K562 (cell line): ENCODE results near the gene FAM32A. TPM values are rescaled to one million over a fixed set of nuclear protein-coding genes. Genes with fewer than 3 reads are reported as not detected.

ENCODE experiments used
- BRD9 ChIP-seq: fragments of 450-650 bp; IDR thresholded peaks from 2 replicates; pipeline ENCODE4 v1.6.1; 2018; ENCODE audit warnings: low read depth; ENCODE audit not compliant: partially characterized antibody
- CBX5 ChIP-seq: IDR thresholded peaks from 2 replicates; pipeline ENCODE4 v1.6.1; 2014; ENCODE audit warnings: low read depth, borderline replicate concordance
- COPS2 ChIP-seq: fragments of 450-650 bp; conservative IDR thresholded peaks from 2 replicates; pipeline ENCODE4 v1.6.1; 2016; ENCODE audit warnings: mild to moderate bottlenecking, moderate library complexity
- ELF1 ChIP-seq: fragments of 200-800 bp; sonication (Bioruptor generic); IDR thresholded peaks from 2 replicates; pipeline ENCODE4 v1.6.1; 2016; ENCODE audit warnings: missing genetic modification characterization, missing compliant biosample characterization
- GATAD2A ChIP-seq: fragments of 450-650 bp; IDR thresholded peaks from 2 replicates; pipeline ENCODE4 v1.6.1; 2017
- HDGF ChIP-seq: fragments of 450-650 bp; IDR thresholded peaks from 2 replicates; pipeline ENCODE4 v1.6.1; 2016
- HIVEP1 ChIP-seq: fragments of 250-450 bp; sonication (Bioruptor Pico); IDR thresholded peaks from 2 replicates; pipeline ENCODE4 v1.4.0; 2020; ENCODE audit warnings: mild to moderate bottlenecking
- JUND ChIP-seq, 2 experiments: IDR thresholded peaks; 2 replicates in 1 of 2; 3 replicates in 1 of 2; pipeline ENCODE4 v1.6.1; 2011; ENCODE audit warnings: borderline replicate concordance in 2 of 2, low read depth in 2 of 2, low read length in 2 of 2, improper control_type of control experiment in 1 of 2, missing biosample characterization in 1 of 2, missing genetic modification characterization in 1 of 2, missing genetic modification reagents in 1 of 2
- KLF10 ChIP-seq: fragments of 250-450 bp; sonication (Bioruptor Pico); IDR thresholded peaks from 2 replicates; pipeline ENCODE4 v1.6.1; 2021; ENCODE audit warnings: matching md5 sums
- MYC ChIP-seq, 2 experiments: fragments of 250-450 bp in 1 of 2; sonication (Bioruptor Pico) in 1 of 2; IDR thresholded peaks; 2 replicates each; pipeline versions ENCODE4 v1.5.1 to v1.6.1; 2012 to 2021; ENCODE audit warnings: low read depth in 2 of 2, borderline replicate concordance in 1 of 2, improper control_type of control experiment in 1 of 2, low read length in 1 of 2, mild to moderate bottlenecking in 1 of 2, moderate library complexity in 1 of 2
- NBN ChIP-seq: fragments of 450-650 bp; IDR thresholded peaks from 2 replicates; pipeline ENCODE4 v1.6.1; 2016; ENCODE audit warnings: low read depth, mild to moderate bottlenecking
- PYGO2 ChIP-seq: fragments of 450-650 bp; IDR thresholded peaks from 2 replicates; pipeline ENCODE4 v1.6.1; 2016; ENCODE audit warnings: mild to moderate bottlenecking, missing genetic modification characterization, moderate library complexity, missing compliant biosample characterization
- TCF3 ChIP-seq: sonication (generic); formaldehyde crosslinking; IDR thresholded peaks from 2 replicates; pipeline ENCODE4 v1.4.0; 2020; ENCODE audit warnings: mild to moderate bottlenecking, missing genetic modification reagents
- ZNF175 ChIP-seq: fragments of 200-800 bp; sonication (Bioruptor generic); IDR thresholded peaks from 2 replicates; pipeline ENCODE4 v1.6.1; 2016; ENCODE audit warnings: low read depth, mild to moderate bottlenecking, missing genetic modification characterization, missing compliant biosample characterization
- ZZZ3 ChIP-seq: fragments of 450-650 bp; IDR thresholded peaks from 2 replicates; pipeline ENCODE4 v1.6.1; 2016; ENCODE audit warnings: antibody characterized with exemption, mild to moderate bottlenecking, moderate library complexity
- polyA plus RNA-seq, 8 experiments: library from polyadenylated mRNA; depleted of rRNA in 4 of 8; stranded (reverse) in 5 of 8; unstranded in 3 of 8; fragments of >200 nt; fragmentation: Nextera tagmentation in 2 of 8; fragmentation: Illumina TruSeq in 1 of 8; extraction: Ambion mirVana in 2 of 8; extraction: Trizol in 1 of 8; gene quantifications; 2 replicates each; pipeline versions ENCODE4 v1.2.1 to v1.2.3, GENCODE V29; 2011 to 2014; ENCODE audit warnings: inconsistent platforms in 1 of 8, missing spikeins in 1 of 8
- total RNA-seq, 7 experiments: library from RNA; depleted of rRNA in 6 of 7; stranded (reverse); fragments of >200 nt in 6 of 7; fragmentation: Illumina TruSeq in 2 of 7; extraction: Trizol in 2 of 7; gene quantifications; 2 replicates each; pipeline versions ENCODE4 v1.2.1 to v1.2.3, GENCODE V29; 2011 to 2021; ENCODE audit warnings: low replicate concordance in 1 of 7
- TF ChIP-seq, protein P1 (sequence below): fragments of 450-650 bp; IDR thresholded peaks from 2 replicates; pipeline ENCODE4 v1.6.1; 2014; ENCODE audit warnings: low read depth, mild to moderate bottlenecking, moderate library complexity, borderline replicate concordance
- TF ChIP-seq, protein P2 (sequence below): sonication (generic); formaldehyde crosslinking; IDR thresholded peaks from 2 replicates; pipeline ENCODE4 v1.8.1; 2023; ENCODE audit warnings: missing genetic modification reagents, mild to moderate bottlenecking, borderline replicate concordance
- TF ChIP-seq, protein P3 (sequence below): fragments of 450-650 bp; conservative IDR thresholded peaks from 2 replicates; pipeline ENCODE4 v1.6.1; 2016; ENCODE audit warnings: missing genetic modification characterization, low read depth, mild to moderate bottlenecking, control low read depth, missing compliant biosample characterization
- TF ChIP-seq, protein P4 (sequence below): fragments of 450-650 bp; IDR thresholded peaks from 2 replicates; pipeline ENCODE4 v1.6.1; 2016; ENCODE audit warnings: low read depth, mild to moderate bottlenecking, moderate library complexity

FAM32A gene
- total and polyA plus RNA-seq, 9 of the 15 experiments (the other 6 are each of a cell fraction or from before 2014, with no cell fraction given): 30.7 to 96.7 (median 73.7) TPM

DNA sequence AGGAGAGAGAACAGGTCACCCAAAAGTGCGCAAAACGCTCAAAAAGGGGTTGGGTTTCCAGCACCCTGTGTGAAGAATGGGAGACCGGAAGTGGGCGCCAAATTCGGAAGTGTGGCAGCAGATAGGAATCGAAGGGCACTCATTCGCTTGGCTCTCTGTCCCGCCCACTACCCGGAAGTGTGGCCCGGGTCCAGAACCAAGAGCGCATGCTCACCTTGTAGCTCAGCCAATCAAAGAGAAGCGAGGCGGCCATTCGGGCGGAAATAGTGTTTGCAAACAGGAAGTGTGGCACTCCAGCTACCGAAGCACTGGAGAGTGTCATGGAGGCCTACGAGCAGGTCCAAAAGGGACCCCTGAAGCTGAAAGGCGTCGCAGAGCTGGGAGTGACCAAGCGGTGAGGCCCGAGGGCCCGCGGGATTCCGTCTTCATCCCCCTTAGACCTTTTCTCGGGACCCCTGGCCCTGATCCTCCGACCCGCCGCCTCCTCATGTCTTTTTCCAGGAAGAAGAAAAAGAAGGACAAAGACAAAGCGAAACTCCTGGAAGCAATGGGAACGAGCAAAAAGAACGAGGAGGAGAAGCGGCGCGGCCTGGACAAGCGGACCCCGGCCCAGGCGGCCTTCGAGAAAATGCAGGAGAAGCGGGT is at the start of gene FAM32A (continued):
- TF ChIP-seq COPS2: no peak
- TF ChIP-seq NBN: no peak
- no peak for TF ChIP-seq ZZZ3
- peak; percentile 99 for TF ChIP-seq ELF1 (tag)
- TF ChIP-seq ZNF175 (CRISPR knock-in tag): no peak
- no peak for TF ChIP-seq HIVEP1 (CRISPR knock-in tag)
- no peak for TF ChIP-seq KLF10 (CRISPR knock-in tag)
- TF ChIP-seq, protein P1, sequence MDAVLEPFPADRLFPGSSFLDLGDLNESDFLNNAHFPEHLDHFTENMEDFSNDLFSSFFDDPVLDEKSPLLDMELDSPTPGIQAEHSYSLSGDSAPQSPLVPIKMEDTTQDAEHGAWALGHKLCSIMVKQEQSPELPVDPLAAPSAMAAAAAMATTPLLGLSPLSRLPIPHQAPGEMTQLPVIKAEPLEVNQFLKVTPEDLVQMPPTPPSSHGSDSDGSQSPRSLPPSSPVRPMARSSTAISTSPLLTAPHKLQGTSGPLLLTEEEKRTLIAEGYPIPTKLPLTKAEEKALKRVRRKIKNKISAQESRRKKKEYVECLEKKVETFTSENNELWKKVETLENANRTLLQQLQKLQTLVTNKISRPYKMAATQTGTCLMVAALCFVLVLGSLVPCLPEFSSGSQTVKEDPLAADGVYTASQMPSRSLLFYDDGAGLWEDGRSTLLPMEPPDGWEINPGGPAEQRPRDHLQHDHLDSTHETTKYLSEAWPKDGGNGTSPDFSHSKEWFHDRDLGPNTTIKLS: no peak
- no peak for TF ChIP-seq TCF3 (CRISPR knock-in tag)
- no peak for TF ChIP-seq PYGO2 (tag)
- TF ChIP-seq, protein P2, sequence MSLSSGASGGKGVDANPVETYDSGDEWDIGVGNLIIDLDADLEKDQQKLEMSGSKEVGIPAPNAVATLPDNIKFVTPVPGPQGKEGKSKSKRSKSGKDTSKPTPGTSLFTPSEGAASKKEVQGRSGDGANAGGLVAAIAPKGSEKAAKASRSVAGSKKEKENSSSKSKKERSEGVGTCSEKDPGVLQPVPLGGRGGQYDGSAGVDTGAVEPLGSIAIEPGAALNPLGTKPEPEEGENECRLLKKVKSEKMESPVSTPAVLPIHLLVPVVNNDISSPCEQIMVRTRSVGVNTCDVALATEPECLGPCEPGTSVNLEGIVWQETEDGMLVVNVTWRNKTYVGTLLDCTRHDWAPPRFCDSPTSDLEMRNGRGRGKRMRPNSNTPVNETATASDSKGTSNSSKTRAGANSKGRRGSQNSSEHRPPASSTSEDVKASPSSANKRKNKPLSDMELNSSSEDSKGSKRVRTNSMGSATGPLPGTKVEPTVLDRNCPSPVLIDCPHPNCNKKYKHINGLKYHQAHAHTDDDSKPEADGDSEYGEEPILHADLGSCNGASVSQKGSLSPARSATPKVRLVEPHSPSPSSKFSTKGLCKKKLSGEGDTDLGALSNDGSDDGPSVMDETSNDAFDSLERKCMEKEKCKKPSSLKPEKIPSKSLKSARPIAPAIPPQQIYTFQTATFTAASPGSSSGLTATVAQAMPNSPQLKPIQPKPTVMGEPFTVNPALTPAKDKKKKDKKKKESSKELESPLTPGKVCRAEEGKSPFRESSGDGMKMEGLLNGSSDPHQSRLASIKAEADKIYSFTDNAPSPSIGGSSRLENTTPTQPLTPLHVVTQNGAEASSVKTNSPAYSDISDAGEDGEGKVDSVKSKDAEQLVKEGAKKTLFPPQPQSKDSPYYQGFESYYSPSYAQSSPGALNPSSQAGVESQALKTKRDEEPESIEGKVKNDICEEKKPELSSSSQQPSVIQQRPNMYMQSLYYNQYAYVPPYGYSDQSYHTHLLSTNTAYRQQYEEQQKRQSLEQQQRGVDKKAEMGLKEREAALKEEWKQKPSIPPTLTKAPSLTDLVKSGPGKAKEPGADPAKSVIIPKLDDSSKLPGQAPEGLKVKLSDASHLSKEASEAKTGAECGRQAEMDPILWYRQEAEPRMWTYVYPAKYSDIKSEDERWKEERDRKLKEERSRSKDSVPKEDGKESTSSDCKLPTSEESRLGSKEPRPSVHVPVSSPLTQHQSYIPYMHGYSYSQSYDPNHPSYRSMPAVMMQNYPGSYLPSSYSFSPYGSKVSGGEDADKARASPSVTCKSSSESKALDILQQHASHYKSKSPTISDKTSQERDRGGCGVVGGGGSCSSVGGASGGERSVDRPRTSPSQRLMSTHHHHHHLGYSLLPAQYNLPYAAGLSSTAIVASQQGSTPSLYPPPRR (CRISPR knock-in tag): no peak
- TF ChIP-seq BRD9: no peak
- TF ChIP-seq JUND (IDR thresholded peaks at IDR 0.05; ENCODE audit: borderline replicate concordance, low read depth, low read length): no peak
- TF ChIP-seq JUND (tag; IDR thresholded peaks at IDR 0.05; ENCODE audit: borderline replicate concordance, low read depth, low read length): no peak
- TF ChIP-seq, protein P3, sequence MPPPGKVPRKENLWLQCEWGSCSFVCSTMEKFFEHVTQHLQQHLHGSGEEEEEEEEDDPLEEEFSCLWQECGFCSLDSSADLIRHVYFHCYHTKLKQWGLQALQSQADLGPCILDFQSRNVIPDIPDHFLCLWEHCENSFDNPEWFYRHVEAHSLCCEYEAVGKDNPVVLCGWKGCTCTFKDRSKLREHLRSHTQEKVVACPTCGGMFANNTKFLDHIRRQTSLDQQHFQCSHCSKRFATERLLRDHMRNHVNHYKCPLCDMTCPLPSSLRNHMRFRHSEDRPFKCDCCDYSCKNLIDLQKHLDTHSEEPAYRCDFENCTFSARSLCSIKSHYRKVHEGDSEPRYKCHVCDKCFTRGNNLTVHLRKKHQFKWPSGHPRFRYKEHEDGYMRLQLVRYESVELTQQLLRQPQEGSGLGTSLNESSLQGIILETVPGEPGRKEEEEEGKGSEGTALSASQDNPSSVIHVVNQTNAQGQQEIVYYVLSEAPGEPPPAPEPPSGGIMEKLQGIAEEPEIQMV (tag): no peak
- no peak for TF ChIP-seq GATAD2A
- TF ChIP-seq MYC (IDR thresholded peaks at IDR 0.05; ENCODE audit: low read depth, low read length): no peak; the same call in 1 of the 2 replicates
- TF ChIP-seq MYC (CRISPR knock-in tag; IDR thresholded peaks at IDR 0.05; ENCODE audit: borderline replicate concordance, low read depth): no peak
- TF ChIP-seq CBX5: no peak
- no peak for TF ChIP-seq HDGF
- TF ChIP-seq, protein P4, sequence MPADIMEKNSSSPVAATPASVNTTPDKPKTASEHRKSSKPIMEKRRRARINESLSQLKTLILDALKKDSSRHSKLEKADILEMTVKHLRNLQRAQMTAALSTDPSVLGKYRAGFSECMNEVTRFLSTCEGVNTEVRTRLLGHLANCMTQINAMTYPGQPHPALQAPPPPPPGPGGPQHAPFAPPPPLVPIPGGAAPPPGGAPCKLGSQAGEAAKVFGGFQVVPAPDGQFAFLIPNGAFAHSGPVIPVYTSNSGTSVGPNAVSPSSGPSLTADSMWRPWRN: no peak; the same call in 1 of the 2 replicates
